Nucleus accumbens (tissue), 56 donors: Measurements from ENCODE around the gene PTPRN2.

ENCODE experiments used
- DNase-seq, 56 donors: peaks; one replicate each; lab custom pipeline; 2025; lab: John Stamatoyannopoulos, UW

Gene PTPRN2

DNA sequence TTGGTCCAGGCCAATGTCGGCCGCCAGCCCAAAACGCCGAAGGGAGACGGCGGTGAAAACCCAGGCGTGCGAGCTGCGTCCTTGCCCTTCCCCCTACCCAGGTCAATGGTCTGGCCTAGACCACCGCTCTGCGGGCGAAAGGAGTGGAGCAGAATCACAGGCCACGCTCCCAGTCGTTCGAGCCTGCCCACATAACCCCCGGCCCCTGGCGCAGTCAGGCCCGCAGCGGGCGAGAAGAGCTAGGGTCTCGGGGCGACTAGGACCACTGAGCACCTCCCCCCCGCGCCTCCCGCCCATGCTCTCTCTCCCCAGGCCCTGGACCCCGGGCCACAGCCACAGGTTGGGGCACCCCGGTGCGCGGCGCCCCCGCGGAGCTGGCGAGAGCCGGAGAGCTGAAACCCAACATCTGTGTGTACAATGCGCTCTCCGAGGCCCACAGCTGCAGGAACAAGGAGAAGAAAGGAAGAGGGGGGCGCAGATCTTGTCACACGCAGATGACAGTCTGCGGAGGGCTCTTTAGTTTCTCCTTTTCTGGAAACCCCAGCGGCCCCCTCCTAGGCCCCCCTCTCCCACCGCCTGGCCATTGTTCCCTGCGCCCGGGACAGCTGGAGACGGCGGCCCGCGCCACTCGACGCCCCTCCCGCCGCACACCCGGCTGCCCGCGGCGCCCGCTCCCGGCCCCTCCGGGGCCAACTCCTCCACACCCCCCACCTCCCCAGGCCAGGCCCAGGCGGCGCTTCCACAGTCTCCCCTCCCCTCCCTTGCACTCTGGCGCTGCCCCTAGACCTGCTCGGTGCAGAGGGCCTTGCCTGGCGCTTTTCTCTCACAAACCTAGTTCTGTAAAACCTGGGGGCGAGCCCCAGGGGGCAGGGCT, 895.8 kb downstream of the PTPRN2 start:
- DNase-seq: peak in 3 of 56 donors; percentile 42 to 58 (median 49)

DNA sequence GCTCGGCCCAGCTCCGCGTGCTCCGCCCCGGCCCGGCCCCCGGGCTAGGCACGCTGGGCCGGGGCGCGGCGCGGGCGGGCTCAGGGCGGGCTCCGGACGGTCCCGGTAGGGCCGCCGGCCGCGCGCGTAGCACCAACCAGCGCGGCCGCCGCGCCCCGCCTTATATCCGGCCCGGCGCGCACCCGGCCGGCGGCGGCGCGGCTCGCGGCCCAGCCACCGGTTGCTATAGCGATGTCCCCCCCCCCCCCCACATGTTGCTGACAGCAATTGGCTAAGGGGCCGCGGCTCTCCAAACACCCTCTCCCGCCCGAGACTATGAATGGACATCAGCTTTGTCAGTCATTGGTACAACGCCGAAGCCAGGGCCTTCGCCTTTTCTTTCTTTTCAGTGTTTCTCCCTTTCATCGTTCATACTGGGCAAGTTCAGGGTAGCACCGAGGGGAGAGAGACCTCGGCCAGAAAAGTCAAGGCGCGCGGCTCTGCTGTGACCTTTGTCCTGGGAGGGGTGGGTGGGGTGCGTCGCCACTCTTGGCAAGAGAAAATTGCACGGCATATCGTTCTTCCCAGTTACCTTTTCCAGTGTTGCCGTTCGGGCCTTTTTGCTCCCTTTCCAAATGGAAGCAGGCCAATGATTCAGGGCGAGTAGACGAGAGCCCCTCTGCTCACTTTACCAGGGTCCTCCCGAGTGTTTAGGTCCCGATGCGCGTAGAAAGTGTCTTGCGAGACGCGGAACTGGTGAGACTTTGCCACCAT, 896.6 kb downstream of the PTPRN2 start:
- DNase-seq: peak in 49 of 56 donors; percentile 24 to 87 (median 64)

DNA sequence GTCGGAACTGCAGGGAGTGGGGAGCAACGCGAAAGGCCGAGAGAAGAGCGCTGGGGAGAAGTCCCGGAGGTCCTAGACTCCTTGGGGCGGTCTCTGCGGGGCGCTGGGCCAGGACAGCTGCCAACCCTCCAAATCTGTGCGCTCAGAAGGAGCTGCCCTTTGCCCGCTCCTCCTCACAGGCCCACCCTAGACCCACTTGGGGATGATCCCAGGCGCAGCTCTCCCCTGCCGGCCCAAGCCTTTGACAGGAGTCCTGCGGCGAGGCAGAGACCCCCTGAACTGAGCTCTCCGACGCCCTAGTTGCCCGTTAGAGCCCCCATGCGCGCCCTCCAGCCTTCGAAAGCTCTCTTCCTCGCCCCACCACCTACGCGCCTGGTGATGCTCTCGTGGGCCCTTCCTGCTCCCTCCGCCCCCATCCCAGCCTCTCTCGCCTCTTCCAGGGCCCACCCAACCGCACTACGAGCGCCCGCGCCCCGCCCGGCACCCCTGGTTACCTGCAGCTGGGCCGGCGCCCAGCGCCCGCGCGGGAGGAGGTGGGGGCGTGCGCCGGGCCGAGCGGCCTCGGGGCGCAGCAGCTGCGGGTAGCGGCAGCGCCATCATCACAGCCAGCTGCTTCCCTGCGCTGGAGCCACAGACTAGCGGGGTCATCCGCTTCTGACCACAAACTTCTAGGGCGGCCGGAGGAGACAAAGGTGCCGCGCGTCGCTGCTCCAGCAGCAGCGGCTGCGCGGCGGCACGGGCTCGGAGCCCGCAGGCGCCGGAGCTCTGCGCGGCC, 897.4 kb downstream of the PTPRN2 start:
- peak in 2 of 56 donors; percentile 37 to 53 for DNase-seq

GRCh38 chr7:157689269-157690057, 898.2 kb downstream of the PTPRN2 start:
- DNase-seq: peak in 11 of 56 donors; percentile 18 to 65 (median 45)

DNA sequence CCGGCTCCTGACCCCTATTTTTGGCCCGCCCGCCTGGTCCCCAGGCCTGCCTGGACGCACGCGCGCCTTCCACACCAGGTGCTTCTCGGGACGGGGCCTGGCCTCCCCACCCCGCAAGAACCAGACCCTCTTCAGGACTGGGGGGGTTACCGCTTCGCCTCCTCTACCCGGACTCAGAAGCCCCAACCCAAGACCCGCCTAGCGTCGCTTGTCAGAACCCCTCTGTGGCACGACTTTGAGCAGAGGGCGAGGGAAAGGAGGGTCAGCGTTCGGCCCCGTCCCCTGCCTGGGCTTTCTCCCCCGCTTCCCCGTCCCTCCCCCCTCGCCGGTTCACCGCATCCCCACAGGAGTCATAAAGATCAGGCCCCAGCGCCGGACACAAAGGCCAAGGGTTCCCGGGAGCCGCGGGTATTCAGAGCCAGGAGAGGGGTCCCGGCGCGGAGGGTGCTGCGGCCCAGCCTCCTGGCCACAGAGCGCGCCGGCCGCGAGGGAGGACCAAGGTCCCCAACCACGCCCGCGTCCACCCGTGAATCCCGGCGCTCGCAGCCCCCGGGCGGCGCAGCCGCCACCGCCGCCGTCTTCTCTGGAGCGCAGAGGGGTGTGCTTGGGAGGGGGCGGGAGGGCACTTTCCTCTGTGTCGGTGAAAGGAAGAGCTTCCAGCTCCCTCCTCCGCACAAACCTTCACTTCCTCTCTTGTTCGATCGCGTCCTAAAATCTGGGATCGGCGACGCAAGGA, 898.9 kb downstream of the PTPRN2 start:
- DNase-seq: no peak

DNA sequence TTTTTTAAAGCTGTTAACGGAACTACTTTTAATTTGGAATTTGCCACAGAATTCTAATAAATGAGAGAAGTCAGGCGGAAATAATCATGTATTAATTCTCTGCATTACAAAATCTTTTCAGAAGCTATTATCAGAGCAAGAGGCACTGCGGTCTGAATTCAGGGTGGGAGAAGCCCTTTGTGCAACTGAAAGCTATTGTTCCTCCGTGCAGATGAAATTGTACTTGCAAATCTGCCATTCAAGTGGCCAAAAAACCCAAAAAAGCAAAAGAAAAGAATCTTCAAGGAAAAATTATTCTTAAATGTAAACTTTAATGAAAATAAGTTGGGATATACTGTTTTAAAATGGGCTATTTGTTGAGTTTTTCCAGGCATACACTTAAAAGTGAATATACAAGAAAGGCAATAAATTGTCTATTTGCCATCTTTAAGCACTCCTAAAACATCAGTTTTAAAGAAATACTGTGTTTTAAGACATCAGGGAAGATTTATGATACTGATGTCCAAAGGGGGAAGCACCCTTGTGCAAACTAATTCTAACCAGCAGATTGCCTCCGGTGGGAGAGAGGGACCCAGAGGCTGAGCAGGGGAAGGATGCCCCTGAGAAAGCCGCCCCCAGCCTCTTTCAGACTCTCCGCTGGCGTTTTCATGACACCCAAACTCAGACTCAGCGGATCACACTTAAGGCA, 899.6 kb downstream of the PTPRN2 start:
- no peak for DNase-seq

GRCh38 chr7:157687158-157687557, 900.5 kb downstream of the PTPRN2 start:
- DNase-seq: no peak

DNA sequence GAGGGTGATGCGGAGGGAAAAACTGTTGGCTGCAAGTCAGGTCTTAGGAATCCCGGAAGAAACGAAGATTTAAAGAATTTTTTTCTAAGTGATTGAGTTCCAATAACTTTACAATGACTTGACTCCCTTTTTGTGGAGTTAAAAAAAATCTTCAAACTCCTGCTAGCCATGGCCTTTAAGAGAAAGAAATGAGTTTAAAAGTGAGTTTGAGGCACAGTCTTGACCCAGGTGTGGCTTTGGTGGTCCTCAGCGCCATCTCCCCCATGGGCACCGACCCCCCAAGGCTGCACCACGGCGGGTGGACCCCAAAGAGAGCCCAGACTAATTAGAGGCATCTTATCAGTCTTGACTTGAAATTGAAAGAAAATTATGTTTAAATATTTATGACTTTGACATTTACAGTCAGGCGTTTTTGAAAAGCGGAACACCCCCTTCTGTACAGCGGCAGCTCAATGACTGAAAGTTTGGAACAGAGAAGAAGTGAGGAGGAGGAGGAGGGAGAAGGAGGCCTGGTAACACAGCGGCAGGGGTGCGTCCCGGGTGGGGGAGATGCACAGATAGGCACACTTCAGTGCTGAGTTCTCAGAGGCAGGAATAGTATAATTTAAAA, 901.2 kb downstream of the PTPRN2 start:
- peak in 23 of 56 donors; percentile 20 to 80 (median 59) for DNase-seq

- DNase-seq: no peak
Observed at GRCh38 chr7:157685430-157686284, 902.0 kb downstream of the PTPRN2 start.

- no peak for DNase-seq
Observed at GRCh38 chr7:157684909-157685429, 902.7 kb downstream of the PTPRN2 start.

DNA sequence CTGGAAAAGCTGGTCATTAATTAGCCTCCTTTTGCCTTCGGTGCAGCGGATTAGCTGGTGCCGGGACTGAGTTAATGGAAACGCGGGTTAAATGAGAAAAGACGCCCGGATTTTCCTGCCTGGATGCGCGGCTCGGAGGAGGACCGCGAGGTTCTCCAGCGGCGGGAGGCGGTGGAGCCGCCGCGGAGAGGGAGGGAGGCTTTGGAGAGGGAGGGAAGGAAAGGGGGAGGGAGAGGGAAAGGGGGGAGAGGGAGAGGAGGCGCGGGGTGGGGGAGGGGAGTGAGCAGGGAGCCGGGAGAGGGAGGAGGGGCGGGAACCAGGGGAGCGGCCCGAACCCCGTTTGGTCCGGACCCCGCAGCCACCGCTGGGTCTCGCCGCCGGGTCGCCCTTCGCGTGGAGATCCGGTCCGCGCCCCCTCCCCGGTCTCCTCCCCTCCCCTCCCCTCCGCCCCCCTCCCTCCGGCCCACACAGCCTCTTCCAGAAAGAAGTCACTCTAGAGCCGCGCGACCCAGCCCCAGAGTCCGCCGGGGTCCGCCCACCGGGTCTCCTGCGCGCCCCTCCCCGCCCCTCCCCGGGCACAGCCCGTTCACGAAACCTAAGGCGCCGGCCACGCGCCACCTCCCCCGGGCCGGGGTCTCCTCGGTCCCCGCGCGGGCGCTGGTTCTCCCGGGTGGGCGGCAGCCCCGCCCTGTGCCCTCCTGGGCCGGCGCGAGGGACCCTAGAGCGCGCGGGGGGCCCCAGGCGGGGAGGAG, 903.3 kb downstream of the PTPRN2 start:
- peak in 8 of 56 donors; percentile 26 to 60 (median 38) for DNase-seq

DNA sequence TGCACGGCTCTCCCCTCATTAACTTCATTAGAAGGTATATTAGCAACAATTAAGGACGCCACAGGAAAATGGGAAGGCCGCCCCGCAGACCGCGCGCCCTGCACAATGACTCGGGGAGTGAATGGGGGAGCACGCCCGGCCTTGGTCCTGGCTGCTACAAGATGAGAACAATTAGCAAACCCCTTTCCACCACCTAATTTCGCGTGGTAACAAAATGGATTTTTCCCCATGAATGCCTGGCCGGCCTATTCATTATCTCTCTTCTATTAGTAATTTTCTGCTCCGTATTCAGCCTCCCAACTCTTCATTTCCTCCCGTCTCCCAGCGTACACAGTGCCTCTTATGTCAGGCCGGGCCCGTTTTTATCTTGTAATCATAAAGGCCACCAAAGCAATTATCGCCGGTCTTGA, 903.9 kb downstream of the PTPRN2 start:
- no peak for DNase-seq

DNA sequence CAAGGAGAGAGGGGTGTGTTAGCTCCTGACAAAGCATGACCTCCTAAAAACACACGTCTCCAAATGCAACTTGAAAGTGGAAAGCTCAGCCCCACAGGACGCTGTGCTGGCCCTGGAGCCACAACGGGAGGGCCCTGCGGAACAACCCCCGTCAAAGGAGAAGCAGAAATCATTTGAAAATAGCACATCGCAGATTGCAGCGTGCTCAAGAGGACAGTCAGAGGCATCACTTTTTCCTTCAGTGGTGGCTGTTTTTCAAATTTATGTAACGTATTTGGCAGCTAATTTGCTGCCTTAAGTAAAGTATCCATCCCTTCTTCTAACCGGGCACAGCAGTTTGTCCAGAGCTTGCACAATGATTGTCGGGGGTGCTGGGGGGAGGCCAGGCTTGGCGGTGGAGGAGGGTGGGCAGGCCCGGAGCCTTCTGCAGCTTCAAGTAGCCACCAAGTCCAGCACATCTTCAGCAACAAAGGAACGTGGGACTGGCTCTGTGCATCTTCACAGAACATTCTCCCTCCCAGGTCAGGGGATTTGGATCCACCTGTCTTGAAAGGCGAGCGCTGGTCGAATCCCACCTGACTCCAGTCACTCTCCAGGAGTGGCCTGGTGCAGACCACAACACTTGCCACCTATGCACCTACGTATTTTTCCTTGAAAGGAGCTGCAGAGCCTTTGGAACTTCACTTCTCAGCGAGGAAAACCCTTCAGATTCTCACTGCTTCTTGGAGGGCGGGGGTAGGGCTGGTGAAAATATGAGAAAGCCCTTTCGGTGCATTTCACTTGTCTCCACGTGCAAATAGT, 904.5 kb downstream of the PTPRN2 start:
- DNase-seq: no peak

DNA sequence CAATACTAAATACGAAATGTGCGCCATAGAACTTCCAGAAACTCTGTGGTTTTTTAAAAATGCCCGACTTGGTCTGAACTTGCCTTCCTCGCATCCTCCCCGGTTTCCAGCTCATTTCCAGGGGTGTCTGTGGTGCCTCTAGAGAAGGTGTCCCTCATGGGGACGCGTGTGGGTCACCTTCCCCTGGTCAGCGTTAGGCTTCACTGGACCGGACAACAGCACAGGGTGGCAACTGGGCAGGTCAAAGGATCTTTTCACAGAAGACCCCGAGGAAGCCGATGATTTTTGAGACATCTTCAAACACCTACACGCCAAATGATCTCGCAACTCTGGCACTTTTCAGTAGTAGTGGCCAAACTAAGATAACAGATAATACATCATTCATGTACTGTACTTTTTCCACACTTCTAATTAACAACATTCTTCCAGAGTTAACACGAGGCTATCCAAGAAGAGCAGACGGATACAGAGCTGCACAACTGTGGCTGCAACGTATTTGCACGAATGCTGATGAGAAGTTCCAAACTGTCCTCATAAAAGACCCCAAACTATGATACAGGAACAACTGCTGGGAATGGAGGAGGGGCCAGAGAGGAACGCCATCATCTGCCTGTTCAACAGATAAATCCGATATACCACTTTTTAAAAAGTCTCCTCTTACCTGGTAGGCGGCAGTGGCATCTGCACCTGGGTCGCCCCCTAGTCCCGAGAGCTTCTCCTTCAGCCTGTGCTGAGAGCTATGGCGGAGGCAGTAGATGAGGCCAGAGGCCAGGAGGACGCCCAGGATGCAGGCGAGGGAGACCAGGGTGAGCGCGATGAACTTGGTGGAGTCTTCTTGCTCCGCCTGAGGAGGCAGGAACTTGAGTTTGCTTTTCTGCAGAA, 905.3 kb downstream of the PTPRN2 start:
- no peak for DNase-seq
